Measurements from ENCODE around the gene HCAR2.

HCAR2 gene

GRCh38 chr12:122665349-122665748, 37.8 kb downstream of the HCAR2 start:
- Histone ChIP-seq H4K20me1 (ENCODE audit: insufficient read depth) (no peaks in the 10 kb centered on the region), H3K4me2 (no peak overlapping the region)

GRCh38 chr12:122661938-122662337, 41.2 kb downstream of the HCAR2 start:
- Histone ChIP-seq H2AFZ (ENCODE audit: low read depth) (no peak overlapping the region), H3K79me2 (ENCODE audit: insufficient read depth, low read depth) (no peaks in the 10 kb centered on the region), H3K27me3 (ENCODE audit: insufficient read depth, low read depth) (no peaks in the 10 kb centered on the region), H3K9ac (no peak overlapping the region), H4K20me1 (ENCODE audit: insufficient read depth) (no peaks in the 10 kb centered on the region), H3K4me3 (IDR thresholded peaks at IDR 0.05; ENCODE audit: insufficient read depth, low read depth, low read length) (no peak overlapping the region), H3K27ac (no peak overlapping the region), H3K4me2 (no peak overlapping the region), H3K36me3 (ENCODE audit: insufficient read depth) (no peaks in the 10 kb centered on the region), H3K4me1 (ENCODE audit: low read depth, poor library complexity, severe bottlenecking) (no peaks in the 10 kb centered on the region)
- TF ChIP-seq, protein P1, sequence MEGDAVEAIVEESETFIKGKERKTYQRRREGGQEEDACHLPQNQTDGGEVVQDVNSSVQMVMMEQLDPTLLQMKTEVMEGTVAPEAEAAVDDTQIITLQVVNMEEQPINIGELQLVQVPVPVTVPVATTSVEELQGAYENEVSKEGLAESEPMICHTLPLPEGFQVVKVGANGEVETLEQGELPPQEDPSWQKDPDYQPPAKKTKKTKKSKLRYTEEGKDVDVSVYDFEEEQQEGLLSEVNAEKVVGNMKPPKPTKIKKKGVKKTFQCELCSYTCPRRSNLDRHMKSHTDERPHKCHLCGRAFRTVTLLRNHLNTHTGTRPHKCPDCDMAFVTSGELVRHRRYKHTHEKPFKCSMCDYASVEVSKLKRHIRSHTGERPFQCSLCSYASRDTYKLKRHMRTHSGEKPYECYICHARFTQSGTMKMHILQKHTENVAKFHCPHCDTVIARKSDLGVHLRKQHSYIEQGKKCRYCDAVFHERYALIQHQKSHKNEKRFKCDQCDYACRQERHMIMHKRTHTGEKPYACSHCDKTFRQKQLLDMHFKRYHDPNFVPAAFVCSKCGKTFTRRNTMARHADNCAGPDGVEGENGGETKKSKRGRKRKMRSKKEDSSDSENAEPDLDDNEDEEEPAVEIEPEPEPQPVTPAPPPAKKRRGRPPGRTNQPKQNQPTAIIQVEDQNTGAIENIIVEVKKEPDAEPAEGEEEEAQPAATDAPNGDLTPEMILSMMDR (conservative IDR thresholded peaks at IDR 0.05; ENCODE audit: low read depth, low read length) = no peak

More at GRCh38 chr12:122665349-122665748, 37.8 kb downstream of the HCAR2 start:
- no peak overlapping the region for H3K9ac ChIP-seq
- no peak overlapping the region for H3K27ac ChIP-seq
- H3K4me3 ChIP-seq (IDR thresholded peaks at IDR 0.05; ENCODE audit: insufficient read depth, low read depth, low read length) = no peak overlapping the region
- no peak overlapping the region for H2AFZ ChIP-seq (ENCODE audit: low read depth)
- H3K79me2 ChIP-seq (ENCODE audit: insufficient read depth, low read depth) = no peaks in the 10 kb centered on the region
- no peaks in the 10 kb centered on the region for H3K27me3 ChIP-seq (ENCODE audit: insufficient read depth, low read depth)
- no peaks in the 10 kb centered on the region for H3K4me1 ChIP-seq (ENCODE audit: low read depth, poor library complexity, severe bottlenecking)
- TF ChIP-seq, protein P1 (conservative IDR thresholded peaks at IDR 0.05; ENCODE audit: low read depth, low read length) = no peak
- no peaks in the 10 kb centered on the region for H3K36me3 ChIP-seq (ENCODE audit: insufficient read depth)

GRCh38 chr12:122661246-122661645, 41.9 kb downstream of the HCAR2 start:
- Histone ChIP-seq H4K20me1 (ENCODE audit: insufficient read depth) (no peaks in the 10 kb centered on the region), H3K79me2 (ENCODE audit: insufficient read depth, low read depth) (no peaks in the 10 kb centered on the region), H3K4me2 (no peak overlapping the region), H3K36me3 (ENCODE audit: insufficient read depth) (no peaks in the 10 kb centered on the region), H3K27ac (no peak overlapping the region), H3K4me1 (ENCODE audit: low read depth, poor library complexity, severe bottlenecking) (no peaks in the 10 kb centered on the region), H3K27me3 (ENCODE audit: insufficient read depth, low read depth) (no peaks in the 10 kb centered on the region), H2AFZ (ENCODE audit: low read depth) (no peak overlapping the region), H3K9ac (no peak overlapping the region), H3K4me3 (IDR thresholded peaks at IDR 0.05; ENCODE audit: insufficient read depth, low read depth, low read length) (no peak overlapping the region)
- TF ChIP-seq, protein P1 (conservative IDR thresholded peaks at IDR 0.05; ENCODE audit: low read depth, low read length) = no peak

DNA sequence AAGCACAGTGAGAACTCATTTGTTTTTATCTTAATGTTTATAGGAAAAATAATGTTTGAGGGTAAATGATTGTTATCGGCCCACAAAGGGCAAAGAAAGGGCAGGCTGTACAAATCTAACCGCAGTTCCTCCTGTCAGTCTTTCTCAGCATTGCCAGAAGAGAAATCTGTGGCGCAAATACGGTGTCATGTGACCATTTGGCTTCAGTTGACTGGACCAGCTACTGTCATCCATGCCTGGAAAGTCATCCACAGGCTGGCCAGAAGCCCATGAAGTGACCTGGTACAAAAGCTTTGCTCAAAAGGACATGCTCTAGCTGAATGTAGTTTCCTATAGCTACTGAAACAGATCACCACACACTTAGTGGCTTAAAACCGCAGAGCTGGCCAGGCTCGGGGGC, 43.6 kb downstream of the HCAR2 start:
- no peaks in the 10 kb centered on the region for H3K36me3 ChIP-seq (ENCODE audit: insufficient read depth)

More for the DNA sequence above, 43.6 kb downstream of the HCAR2 start:
- TF ChIP-seq, protein P1 (conservative IDR thresholded peaks at IDR 0.05; ENCODE audit: low read depth, low read length) = no peak
- no peaks in the 10 kb centered on the region for H3K4me1 ChIP-seq (ENCODE audit: low read depth, poor library complexity, severe bottlenecking)
- no peaks in the 10 kb centered on the region for H3K79me2 ChIP-seq (ENCODE audit: insufficient read depth, low read depth)
- H2AFZ ChIP-seq (ENCODE audit: low read depth) = no peak overlapping the region
- H3K4me3 ChIP-seq (IDR thresholded peaks at IDR 0.05; ENCODE audit: insufficient read depth, low read depth, low read length) = no peak overlapping the region
- no peak overlapping the region for H3K27ac ChIP-seq
- H3K9ac ChIP-seq = no peak overlapping the region
- no peaks in the 10 kb centered on the region for H4K20me1 ChIP-seq (ENCODE audit: insufficient read depth)
- H3K4me2 ChIP-seq = no peak overlapping the region
- H3K27me3 ChIP-seq (ENCODE audit: insufficient read depth, low read depth) = no peaks in the 10 kb centered on the region
